LNCAP (cell line): ENCODE data around the gene TBC1D23.

Source experiments
- TF ChIP-seq, protein P1 (sequence below): fragments of 450-650 bp; IDR thresholded peaks from 2 replicates; pipeline ENCODE4 v1.5.1; 2017; ENCODE audit warnings: mild to moderate bottlenecking

The TBC1D23 gene

DNA sequence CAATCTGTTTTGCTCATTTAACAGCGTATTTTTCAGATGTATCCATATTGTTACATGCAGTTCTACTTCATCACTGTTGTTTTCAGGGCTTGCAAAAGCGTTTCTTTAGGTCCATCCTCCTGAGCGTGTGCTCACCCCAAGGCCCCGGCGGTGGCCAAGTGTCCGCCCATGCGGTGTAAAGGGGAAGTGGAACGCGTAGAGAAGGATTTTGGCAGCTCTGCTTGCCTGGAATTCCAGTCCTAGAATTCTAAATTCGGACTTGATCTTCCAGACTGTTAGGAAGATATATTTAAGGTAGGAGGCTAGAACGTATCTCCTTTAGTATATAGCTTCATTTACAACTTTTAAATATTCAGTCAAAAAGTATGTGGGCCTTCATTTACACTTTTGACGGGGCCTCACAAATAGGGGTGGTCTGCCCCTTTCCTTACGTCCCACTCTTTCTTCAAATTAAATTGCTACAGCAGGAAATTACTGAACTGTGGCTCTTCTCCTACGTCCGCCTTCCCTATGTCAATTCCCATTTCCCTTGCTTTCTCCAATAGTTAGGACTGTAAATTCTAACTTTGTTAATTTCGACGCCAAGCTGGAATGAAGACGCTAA is 609 bp upstream of the TBC1D23 start:
- TF ChIP-seq, protein P1, sequence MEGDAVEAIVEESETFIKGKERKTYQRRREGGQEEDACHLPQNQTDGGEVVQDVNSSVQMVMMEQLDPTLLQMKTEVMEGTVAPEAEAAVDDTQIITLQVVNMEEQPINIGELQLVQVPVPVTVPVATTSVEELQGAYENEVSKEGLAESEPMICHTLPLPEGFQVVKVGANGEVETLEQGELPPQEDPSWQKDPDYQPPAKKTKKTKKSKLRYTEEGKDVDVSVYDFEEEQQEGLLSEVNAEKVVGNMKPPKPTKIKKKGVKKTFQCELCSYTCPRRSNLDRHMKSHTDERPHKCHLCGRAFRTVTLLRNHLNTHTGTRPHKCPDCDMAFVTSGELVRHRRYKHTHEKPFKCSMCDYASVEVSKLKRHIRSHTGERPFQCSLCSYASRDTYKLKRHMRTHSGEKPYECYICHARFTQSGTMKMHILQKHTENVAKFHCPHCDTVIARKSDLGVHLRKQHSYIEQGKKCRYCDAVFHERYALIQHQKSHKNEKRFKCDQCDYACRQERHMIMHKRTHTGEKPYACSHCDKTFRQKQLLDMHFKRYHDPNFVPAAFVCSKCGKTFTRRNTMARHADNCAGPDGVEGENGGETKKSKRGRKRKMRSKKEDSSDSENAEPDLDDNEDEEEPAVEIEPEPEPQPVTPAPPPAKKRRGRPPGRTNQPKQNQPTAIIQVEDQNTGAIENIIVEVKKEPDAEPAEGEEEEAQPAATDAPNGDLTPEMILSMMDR = no peak

DNA sequence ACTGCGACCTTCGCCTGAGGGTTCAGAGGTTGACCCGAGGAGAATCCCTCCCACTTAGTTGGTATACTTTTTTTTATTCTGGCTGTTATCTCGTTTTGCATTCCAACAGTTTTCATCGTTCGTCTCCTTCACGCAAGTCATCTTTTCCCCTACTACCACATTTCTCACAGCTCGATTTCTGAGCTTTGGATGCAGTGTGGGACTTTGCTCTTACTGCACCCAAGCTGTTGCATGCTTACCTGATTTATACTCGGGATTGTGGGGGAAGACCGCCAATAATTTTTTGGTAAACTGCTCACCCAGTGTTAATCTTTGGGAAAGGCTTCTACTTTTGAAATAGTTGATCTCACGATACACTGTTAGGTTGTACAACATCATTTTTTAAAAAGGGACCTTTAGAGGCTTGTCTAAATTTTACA is 702 bp downstream of the TBC1D23 start:
- TF ChIP-seq, protein P1 = no peak

DNA sequence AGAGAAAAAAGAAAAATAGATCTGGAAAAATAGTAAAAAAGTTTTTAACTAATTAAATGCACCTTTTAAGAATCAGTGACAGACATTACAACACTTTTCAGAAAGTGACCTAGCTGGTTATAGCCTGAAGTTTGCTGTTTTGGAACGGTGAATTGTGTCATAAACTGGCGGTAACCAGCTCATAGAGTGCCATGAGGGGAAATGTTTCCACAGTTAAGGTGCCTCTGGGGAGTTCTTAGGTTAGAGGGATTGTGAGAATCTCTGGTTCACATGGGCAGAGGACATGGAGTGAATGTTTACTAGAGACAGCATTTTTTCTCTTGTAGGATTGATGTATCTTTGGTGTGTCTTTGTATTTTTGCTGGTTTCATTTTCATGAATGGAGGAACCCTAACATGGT is 2.8 kb downstream of the TBC1D23 start:
- TF ChIP-seq, protein P1 = no peak

DNA sequence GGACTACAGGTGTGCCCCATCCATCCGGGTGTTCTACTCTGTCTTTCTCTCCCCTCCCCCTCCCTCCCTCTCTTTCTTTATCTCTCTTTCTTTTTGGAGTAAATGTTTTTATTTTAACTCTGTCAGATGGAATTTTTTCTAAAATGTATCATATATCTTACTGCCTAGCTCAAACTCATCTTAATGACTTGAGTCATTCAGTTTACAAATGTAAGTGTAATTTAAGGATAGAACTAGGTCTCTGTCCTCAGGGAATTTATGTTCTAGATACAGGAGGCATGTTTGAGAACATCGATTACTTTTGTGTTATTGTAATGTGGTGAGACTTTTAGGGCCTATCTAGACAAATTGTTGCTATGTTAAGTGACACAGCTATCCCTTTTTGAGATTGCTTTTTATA is 3.5 kb downstream of the TBC1D23 start:
- TF ChIP-seq, protein P1 = no peak

DNA sequence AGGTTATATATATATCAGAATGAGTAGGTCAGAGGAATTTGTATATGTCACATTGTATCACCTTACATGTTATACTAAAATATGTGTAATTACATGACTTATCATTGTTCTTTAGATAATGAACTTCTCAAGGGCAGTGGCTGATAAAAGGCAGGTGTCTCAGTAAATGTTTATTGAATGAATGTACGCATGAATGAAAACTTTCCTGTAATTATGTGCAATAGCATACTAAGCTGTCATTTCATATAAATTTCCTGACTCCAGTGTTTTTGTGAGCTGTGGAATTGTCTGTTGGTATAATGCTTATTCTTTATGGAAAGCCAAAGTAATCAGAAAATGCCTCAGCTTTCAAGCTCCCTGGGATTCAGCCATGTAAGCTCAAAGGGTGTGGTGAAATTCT is 4.2 kb downstream of the TBC1D23 start:
- TF ChIP-seq, protein P1 = no peak

DNA sequence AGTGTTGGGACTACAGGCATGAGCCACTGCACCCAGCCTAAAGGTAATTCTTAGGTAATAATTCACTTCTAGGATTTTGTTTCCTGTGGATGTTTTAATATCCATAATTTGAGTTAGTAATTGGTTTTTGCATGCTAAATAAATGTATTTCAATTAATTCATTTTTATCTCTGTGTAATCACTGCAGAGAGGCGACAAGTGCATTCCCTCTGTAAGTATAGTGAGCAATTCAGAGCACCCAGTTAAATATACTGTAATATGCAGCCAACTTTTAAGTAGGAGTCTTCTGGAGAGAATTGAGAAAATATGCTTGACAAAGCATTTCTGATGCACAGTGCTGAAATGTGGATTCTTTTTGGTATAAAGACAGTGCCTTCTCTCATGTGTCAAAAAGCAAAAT is 5.7 kb downstream of the TBC1D23 start:
- TF ChIP-seq, protein P1 = no peak

DNA sequence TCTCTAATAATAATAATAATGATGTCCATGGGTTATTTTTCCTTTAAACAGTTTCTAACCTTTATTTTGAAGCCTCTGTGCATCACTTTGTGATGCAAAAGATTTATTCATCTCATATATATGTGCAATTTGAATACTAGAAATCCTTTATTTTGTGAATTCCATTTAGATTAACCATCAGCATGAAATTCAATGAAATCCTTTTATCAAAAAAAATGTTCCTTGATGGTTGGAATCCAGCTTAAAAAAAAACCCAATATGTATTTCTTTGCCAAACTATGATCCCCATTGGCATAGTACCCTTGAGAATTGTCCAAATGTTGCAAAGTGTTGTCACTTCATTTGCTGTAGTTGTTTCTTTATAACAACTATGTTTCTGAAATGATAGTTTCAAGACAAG is 7.4 kb downstream of the TBC1D23 start:
- TF ChIP-seq, protein P1 = no peak

DNA sequence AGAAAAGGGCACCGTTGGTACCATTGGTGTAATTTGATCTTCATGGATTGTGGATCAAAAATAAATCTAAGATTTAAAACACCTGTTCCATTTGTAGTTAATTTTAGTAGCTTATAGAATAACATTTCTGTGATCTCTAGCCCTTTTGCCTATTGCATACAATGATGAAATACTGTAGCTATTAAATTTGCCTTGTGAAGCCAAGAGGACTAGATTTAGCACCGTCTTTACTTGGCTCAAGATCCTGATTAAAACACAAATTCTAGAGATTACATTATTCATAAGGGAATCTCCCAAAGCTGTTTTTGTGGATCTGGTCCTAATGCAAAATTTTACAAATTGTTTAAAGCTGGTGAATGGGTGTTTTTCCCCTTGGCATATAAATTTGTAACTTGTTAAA is 8.2 kb downstream of the TBC1D23 start:
- TF ChIP-seq, protein P1 = no peak
